Esophagus muscularis mucosa (tissue), 4 donors: ENCODE results near the gene CUL2. TPM values are rescaled to one million over a fixed set of nuclear protein-coding genes. Genes with fewer than 3 reads are reported as not detected.

Experiments used
- DNase-seq: peaks from one replicate; pipeline ENCODE4 v3.0.0-alpha.2; 2017; ENCODE audit errors: extremely low spot score
- H3K27ac ChIP-seq, 4 donors: fragments of 200-600 bp; sonication (generic); replicated peaks in 1 of 4; 1 replicate in 3 of 4; 2 replicates in 1 of 4; pipeline ENCODE4 v1.5.1; 2016 to 2019; ENCODE audit warnings: mild to moderate bottlenecking in 1 of 4
- H3K27me3 ChIP-seq, 4 donors: fragments of 200-600 bp; sonication (generic); one replicate each; pipeline versions ENCODE4 v1.5.1 to v1.6.0; 2016 to 2019
- H3K36me3 ChIP-seq, 4 donors: fragments of 200-600 bp; sonication (generic); one replicate each; pipeline ENCODE4 v1.5.1; 2016 to 2019
- H3K4me1 ChIP-seq, 4 donors: fragments of 200-600 bp; sonication (generic); one replicate each; pipeline ENCODE4 v1.5.1; 2016 to 2019
- H3K4me3 ChIP-seq, 4 donors: fragments of 200-600 bp; sonication (generic); 1 replicate in 2 of 4; 2 replicates in 2 of 4; pipeline ENCODE4 v1.5.1; 2016 to 2019; ENCODE audit warnings: mild to moderate bottlenecking in 4 of 4, moderate library complexity in 1 of 4
- H3K9me3 ChIP-seq, 4 donors: fragments of 200-600 bp; sonication (generic); 1 replicate in 3 of 4; 2 replicates in 1 of 4; pipeline ENCODE4 v1.5.1; 2016 to 2019
- CTCF ChIP-seq, 3 experiments: fragments of 200-600 bp in 2 of 3; fragments of 450-650 bp in 1 of 3; sonication (generic) in 2 of 3; IDR thresholded peaks; one replicate each; pipeline ENCODE4 v1.5.1; 2017 to 2019; ENCODE audit warnings: antibody characterized with exemption in 3 of 3, mild to moderate bottlenecking in 2 of 3, moderate library complexity in 1 of 3
- EP300 ChIP-seq: sonication (generic); formaldehyde crosslinking; IDR thresholded peaks from one replicate; pipeline ENCODE4 v1.6.1; 2017; ENCODE audit warnings: antibody characterized with exemption
- POLR2A ChIP-seq: fragments of 450-650 bp; IDR thresholded peaks from one replicate; pipeline ENCODE4 v1.6.1; 2017; ENCODE audit warnings: antibody characterized with exemption, moderate library complexity, mild to moderate bottlenecking, low read depth
- POLR2AphosphoS5 ChIP-seq, 2 donors: sonication (generic); formaldehyde crosslinking; IDR thresholded peaks; one replicate each; pipeline ENCODE4 v1.6.1; 2017; ENCODE audit warnings: antibody characterized with exemption in 2 of 2
- WGBS: methylation state at CpG from one replicate; pipeline ENCODE4 v1.1.5; 2018; 5-methylcytosine and 5-hydroxymethylcytosine counted together
- intact Hi-C: fragments of 100-400 bp; cut with DNase I; formaldehyde crosslinking; loops from one replicate; pipeline ENCODE4 v1.15.1; 2023
- small RNA-seq, 3 donors: library from RNA; depleted of rRNA; stranded (forward); fragments of <200 nt; gene quantifications; one replicate each; pipeline ENCODE3, GENCODE V24; 2016
- total RNA-seq, 4 donors: library from RNA; depleted of rRNA; stranded (reverse); fragments of >200 nt; gene quantifications; one replicate each; pipeline versions ENCODE4 v1.1.0 to v1.2.1, GENCODE V29; 2016

The CUL2 gene
- total RNA-seq, 4 donors from 2014 or later = 22.3 to 27.2 (median 23.1) TPM

- Histone ChIP-seq H3K4me1 (peaks cover 9 to 15% (median 15%) of the 10 kb centered on the region in 4 donors), H3K27me3 (no peaks in the 10 kb centered on the region), H3K9me3 (no peaks in the 10 kb centered on the region), H3K4me3 (no peak overlapping the region), H3K36me3 (no peaks in the 10 kb centered on the region), H3K27ac (no peak overlapping the region)
- intact Hi-C loops = loop anchor here (10.0 kb wide), 1 partner anchor 298 kb away; no protein-coding TSS in a partner anchor
- WGBS = 100% methylated on average over 2 of the region's 2 CpGs
- DNase-seq = no peak
- TF ChIP-seq POLR2A (no peak), CTCF (IDR thresholded peaks at IDR 0.05) (no peak)
These were observed 127.3 kb downstream of the CUL2 start for GRCh38 chr10:34962866-34963265.

GRCh38 chr10:34960983-34961382, 129.2 kb downstream of the CUL2 start:
- TF ChIP-seq CTCF (IDR thresholded peaks at IDR 0.05) (peak in 1 of 3 experiments; percentile 26), EP300 (no peak), POLR2AphosphoS5 (IDR thresholded peaks at IDR 0.05) (no peak), POLR2A (no peak)
- DNase-seq = no peak
- intact Hi-C loops = loop anchor here (10.0 kb wide), 1 partner anchor 296 kb away; no protein-coding TSS in a partner anchor
- WGBS = 88% methylated on average over 8 of the region's 8 CpGs
- Histone ChIP-seq H3K27ac (no peak overlapping the region), H3K9me3 (no peaks in the 10 kb centered on the region), H3K4me1 (no peaks in the 10 kb centered on the region), H3K27me3 (no peaks in the 10 kb centered on the region), H3K36me3 (no peaks in the 10 kb centered on the region), H3K4me3 (no peak overlapping the region)

GRCh38 chr10:34959786-34960185, 130.4 kb downstream of the CUL2 start:
- H3K27ac ChIP-seq = no peak overlapping the region
- 77% methylated on average over 4 of the region's 4 CpGs for WGBS
- no peaks in the 10 kb centered on the region for H3K36me3 ChIP-seq
- no peaks in the 10 kb centered on the region for H3K9me3 ChIP-seq
- intact Hi-C loops = loop anchor here (10.0 kb wide), 1 partner anchor 295 kb away; no protein-coding TSS in a partner anchor
- H3K4me3 ChIP-seq = no peak overlapping the region
- no peaks in the 10 kb centered on the region for H3K27me3 ChIP-seq
- no peaks in the 10 kb centered on the region for H3K4me1 ChIP-seq
- TF ChIP-seq CTCF (IDR thresholded peaks at IDR 0.05) = no peak
- no peak for TF ChIP-seq POLR2AphosphoS5 (IDR thresholded peaks at IDR 0.05)
- TF ChIP-seq EP300 = no peak
- TF ChIP-seq POLR2A = no peak
- DNase-seq = no peak

GRCh38 chr10:34959321-34959720, 130.8 kb downstream of the CUL2 start:
- no peak for DNase-seq
- intact Hi-C loops = no loop called here
- Histone ChIP-seq H3K9me3 (no peaks in the 10 kb centered on the region), H3K36me3 (no peaks in the 10 kb centered on the region), H3K4me1 (no peaks in the 10 kb centered on the region), H3K27me3 (no peaks in the 10 kb centered on the region), H3K27ac (no peak overlapping the region), H3K4me3 (no peak overlapping the region)
- TF ChIP-seq POLR2A (no peak), CTCF (IDR thresholded peaks at IDR 0.05) (no peak), EP300 (no peak), POLR2AphosphoS5 (IDR thresholded peaks at IDR 0.05) (no peak)
- WGBS = 73% methylated on average over 9 of the region's 9 CpGs

Small RNAs within 50 kb of the gene (small RNA-seq; reads per million reads assigned to genes)
- gene MIR3611 (0 reads per million in 3 donors), gene RNU7-77P (0 reads per million in 3 donors)

Other genes starting within 250 kb of the CUL2 start
- 10 to 100 TPM; 25.7 to 65.9 (median 29.5) TPM for gene CREM, start 36.5 kb upstream of the CUL2 start, total RNA-seq
- 10 to 100 TPM; 36.6 to 53.5 (median 47.0) TPM for gene CCNY, start 246.2 kb upstream of the CUL2 start, total RNA-seq